Measurements from ENCODE around the gene RLN2. TPM values are rescaled to one million over a fixed set of nuclear protein-coding genes. Genes with fewer than 3 reads are reported as not detected.

RLN2 gene
- total RNA-seq, 1 experiment from 2014 or later = not detected

DNA sequence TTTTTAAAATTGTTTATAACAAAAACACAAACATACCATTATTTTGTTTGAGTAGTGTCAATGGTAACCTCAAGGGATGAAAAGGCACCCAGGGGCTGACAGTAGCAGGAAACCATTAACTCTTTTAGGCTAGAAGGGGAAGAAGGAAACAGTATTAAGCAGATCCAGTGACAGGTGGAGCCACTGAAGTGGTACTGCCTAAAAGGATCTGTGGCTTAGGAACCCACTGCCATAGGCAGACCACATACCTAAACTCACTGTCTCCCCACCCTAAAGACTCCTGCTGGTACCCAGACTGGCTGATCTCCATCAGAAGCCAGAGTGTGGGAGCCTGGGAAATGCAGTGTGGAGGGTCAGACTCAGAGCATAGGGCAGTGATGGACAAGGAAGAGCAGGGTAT lies 21.7 kb upstream of the RLN2 start:
- no TSS peak for BruUV-seq (replicated peaks)
- no peaks in the 10 kb centered on the region for H3K79me2 ChIP-seq (ENCODE audit: insufficient read depth, low read length)
- no peak for ATAC-seq
- H3K27ac ChIP-seq (ENCODE audit: low read depth, low read length) = no peak overlapping the region
- ChIA-PET CTCF (no interaction called here), POLR2A (no interaction called here), RAD21 (ENCODE audit: low non-redundant PET in 1 of 2, low total read pairs in 2 of 2, uncharacterized antibody in 2 of 2, unreplicated experiment in 2 of 2) (no interaction called here)
- H3K9me3 ChIP-seq (ENCODE audit: control insufficient read depth in 1 of 2, insufficient read depth in 1 of 2, low read depth in 1 of 2, low read length in 2 of 2) = no peaks in the 10 kb centered on the region
- no peaks in the 10 kb centered on the region for H3K27me3 ChIP-seq (ENCODE audit: insufficient read depth, low read length)
- intact Hi-C loops (cut with micrococcal nuclease) = no loop called here
- H3K4me3 ChIP-seq (replicated peaks in 1 of 2; ENCODE audit: low read depth in 1 of 2, low read length in 2 of 2) = no peak overlapping the region
- H3K36me3 ChIP-seq (ENCODE audit: control insufficient read depth in 1 of 2, insufficient read depth in 2 of 2, low read length in 2 of 2) = no peaks in the 10 kb centered on the region
- DNase-seq (ENCODE audit: low read depth, low spot score) = no peak
- H3K9ac ChIP-seq (ENCODE audit: low read length) = no peak overlapping the region
- no peak overlapping the region for H2AFZ ChIP-seq (ENCODE audit: low read depth, low read length, poor library complexity, severe bottlenecking)
- no peaks in the 10 kb centered on the region for H4K20me1 ChIP-seq (ENCODE audit: insufficient read depth)
- H3K9me2 ChIP-seq (ENCODE audit: insufficient read depth) = no peaks in the 10 kb centered on the region
- TF ChIP-seq, protein P1, sequence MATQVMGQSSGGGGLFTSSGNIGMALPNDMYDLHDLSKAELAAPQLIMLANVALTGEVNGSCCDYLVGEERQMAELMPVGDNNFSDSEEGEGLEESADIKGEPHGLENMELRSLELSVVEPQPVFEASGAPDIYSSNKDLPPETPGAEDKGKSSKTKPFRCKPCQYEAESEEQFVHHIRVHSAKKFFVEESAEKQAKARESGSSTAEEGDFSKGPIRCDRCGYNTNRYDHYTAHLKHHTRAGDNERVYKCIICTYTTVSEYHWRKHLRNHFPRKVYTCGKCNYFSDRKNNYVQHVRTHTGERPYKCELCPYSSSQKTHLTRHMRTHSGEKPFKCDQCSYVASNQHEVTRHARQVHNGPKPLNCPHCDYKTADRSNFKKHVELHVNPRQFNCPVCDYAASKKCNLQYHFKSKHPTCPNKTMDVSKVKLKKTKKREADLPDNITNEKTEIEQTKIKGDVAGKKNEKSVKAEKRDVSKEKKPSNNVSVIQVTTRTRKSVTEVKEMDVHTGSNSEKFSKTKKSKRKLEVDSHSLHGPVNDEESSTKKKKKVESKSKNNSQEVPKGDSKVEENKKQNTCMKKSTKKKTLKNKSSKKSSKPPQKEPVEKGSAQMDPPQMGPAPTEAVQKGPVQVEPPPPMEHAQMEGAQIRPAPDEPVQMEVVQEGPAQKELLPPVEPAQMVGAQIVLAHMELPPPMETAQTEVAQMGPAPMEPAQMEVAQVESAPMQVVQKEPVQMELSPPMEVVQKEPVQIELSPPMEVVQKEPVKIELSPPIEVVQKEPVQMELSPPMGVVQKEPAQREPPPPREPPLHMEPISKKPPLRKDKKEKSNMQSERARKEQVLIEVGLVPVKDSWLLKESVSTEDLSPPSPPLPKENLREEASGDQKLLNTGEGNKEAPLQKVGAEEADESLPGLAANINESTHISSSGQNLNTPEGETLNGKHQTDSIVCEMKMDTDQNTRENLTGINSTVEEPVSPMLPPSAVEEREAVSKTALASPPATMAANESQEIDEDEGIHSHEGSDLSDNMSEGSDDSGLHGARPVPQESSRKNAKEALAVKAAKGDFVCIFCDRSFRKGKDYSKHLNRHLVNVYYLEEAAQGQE (IDR thresholded peaks at IDR 0.05; ENCODE audit: low read depth) = no peak
- TF ChIP-seq YY1 (IDR thresholded peaks at IDR 0.05; ENCODE audit: extremely low read depth, insufficient replicate concordance, low read depth, low read length) = no peak
- TF ChIP-seq CEBPB (IDR thresholded peaks at IDR 0.05; ENCODE audit: low read depth) = no peak
- TF ChIP-seq POLR2A (IDR thresholded peaks at IDR 0.05; ENCODE audit: borderline replicate concordance, extremely low read depth, insufficient read depth, insufficient read length) = no peak
- no peak for TF ChIP-seq ZNF274 (IDR thresholded peaks at IDR 0.05; ENCODE audit: low read depth, low read length)
- no peak for TF ChIP-seq RAD21 (IDR thresholded peaks at IDR 0.05; ENCODE audit: low read depth)
- TF ChIP-seq FOSL1 (IDR thresholded peaks at IDR 0.05; ENCODE audit: low read depth) = no peak
- TF ChIP-seq POLR2AphosphoS5 (IDR thresholded peaks at IDR 0.05; ENCODE audit: low read depth, low read length) = no peak
- TF ChIP-seq, protein P2, sequence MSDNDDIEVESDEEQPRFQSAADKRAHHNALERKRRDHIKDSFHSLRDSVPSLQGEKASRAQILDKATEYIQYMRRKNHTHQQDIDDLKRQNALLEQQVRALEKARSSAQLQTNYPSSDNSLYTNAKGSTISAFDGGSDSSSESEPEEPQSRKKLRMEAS (IDR thresholded peaks at IDR 0.05) = no peak
- TF ChIP-seq, protein P3, sequence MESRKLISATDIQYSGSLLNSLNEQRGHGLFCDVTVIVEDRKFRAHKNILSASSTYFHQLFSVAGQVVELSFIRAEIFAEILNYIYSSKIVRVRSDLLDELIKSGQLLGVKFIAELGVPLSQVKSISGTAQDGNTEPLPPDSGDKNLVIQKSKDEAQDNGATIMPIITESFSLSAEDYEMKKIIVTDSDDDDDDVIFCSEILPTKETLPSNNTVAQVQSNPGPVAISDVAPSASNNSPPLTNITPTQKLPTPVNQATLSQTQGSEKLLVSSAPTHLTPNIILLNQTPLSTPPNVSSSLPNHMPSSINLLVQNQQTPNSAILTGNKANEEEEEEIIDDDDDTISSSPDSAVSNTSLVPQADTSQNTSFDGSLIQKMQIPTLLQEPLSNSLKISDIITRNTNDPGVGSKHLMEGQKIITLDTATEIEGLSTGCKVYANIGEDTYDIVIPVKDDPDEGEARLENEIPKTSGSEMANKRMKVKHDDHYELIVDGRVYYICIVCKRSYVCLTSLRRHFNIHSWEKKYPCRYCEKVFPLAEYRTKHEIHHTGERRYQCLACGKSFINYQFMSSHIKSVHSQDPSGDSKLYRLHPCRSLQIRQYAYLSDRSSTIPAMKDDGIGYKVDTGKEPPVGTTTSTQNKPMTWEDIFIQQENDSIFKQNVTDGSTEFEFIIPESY (IDR thresholded peaks at IDR 0.05; ENCODE audit: extremely low read depth, insufficient replicate concordance, low read length) = no peak
- no peak for TF ChIP-seq SIN3A (IDR thresholded peaks at IDR 0.05; ENCODE audit: low read depth)
- TF ChIP-seq EGR1 (IDR thresholded peaks at IDR 0.05; ENCODE audit: low read depth) = no peak
- no peak overlapping the region for H3K4me2 ChIP-seq (ENCODE audit: low read length)
- H3K4me1 ChIP-seq (ENCODE audit: control insufficient read depth in 1 of 2, insufficient read depth in 2 of 2, low read length in 2 of 2) = no peaks in the 10 kb centered on the region

All from HCT116 (cell line).